GM23248 (cell line): ENCODE data around the gene GRAP.

Source experiments
- EZH2 ChIP-seq: fragments of 200-600 bp; sonication (generic); IDR thresholded peaks from 2 replicates; pipeline ENCODE4 v1.6.1; 2018; ENCODE audit warnings: antibody characterized with exemption, mild to moderate bottlenecking; ENCODE audit not compliant: insufficient read depth, poor library complexity, severe bottlenecking
- EZH2phosphoT487 ChIP-seq: fragments of 200-600 bp; sonication (generic); IDR thresholded peaks from 2 replicates; pipeline ENCODE4 v1.6.1; 2018; ENCODE audit warnings: antibody characterized with exemption, moderate library complexity, mild to moderate bottlenecking, low read depth; ENCODE audit not compliant: insufficient read depth

DNA sequence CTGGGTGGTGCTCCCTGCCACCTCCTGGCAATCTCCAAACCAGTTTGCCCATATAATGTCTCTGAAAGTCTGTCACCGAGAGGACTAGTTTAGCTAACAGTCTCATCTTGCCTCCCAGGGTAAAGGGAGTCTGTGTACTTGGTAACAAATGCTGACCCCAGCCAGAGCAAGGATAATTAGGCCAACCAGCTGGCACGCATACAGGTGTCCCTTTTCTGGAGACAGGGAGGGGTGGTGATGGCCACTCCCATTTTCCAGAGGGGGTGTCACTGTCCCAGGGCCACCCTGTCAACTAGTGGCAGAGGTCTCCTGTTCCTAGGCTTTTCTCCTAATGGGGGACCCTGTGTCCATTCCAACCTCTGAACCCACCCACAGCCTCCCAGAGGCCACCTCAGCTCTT lies 50.3 kb downstream of the GRAP start:
- TF ChIP-seq EZH2 (no peak), EZH2phosphoT487 (no peak)
